Measurements from ENCODE around the gene ZNF668.

- no peak for TF ChIP-seq POLR2A (IDR thresholded peaks at IDR 0.05)
- no peak for TF ChIP-seq CTCF (IDR thresholded peaks at IDR 0.05)
These were observed 13.9 kb upstream of the ZNF668 start for GRCh38 chr16:31087971-31088370.

Data from ovary (tissue), 3 donors.